LNCAP (cell line): ENCODE results near the gene GTF2H1.

ENCODE experiments used
- CTCF ChIP-seq: fragments of 450-650 bp; IDR thresholded peaks from 2 replicates; pipeline ENCODE4 v1.5.1; 2017; ENCODE audit warnings: mild to moderate bottlenecking

Gene GTF2H1

GRCh38 chr11:18321969-18322711 lies at the start of gene GTF2H1, which contains the start of gene HPS5:
Gene GTF2H1 (plus strand): TSS chr11:18322567. CDS start chr11:18333075, 10,508 bp downstream.
Gene HPS5 (minus strand): TSS chr11:18322140. CDS start chr11:18317858, 4,282 bp downstream.
- no peak for TF ChIP-seq CTCF

- no peak for TF ChIP-seq CTCF
Observed at GRCh38 chr11:18277565-18278271, 44.6 kb upstream of the GTF2H1 start.

GRCh38 chr11:18280438-18281045 lies 41.8 kb upstream of the GTF2H1 start:
- TF ChIP-seq CTCF = no peak

GRCh38 chr11:18282626-18283025 lies 39.7 kb upstream of the GTF2H1 start:
- TF ChIP-seq CTCF = no peak

GRCh38 chr11:18285841-18286240 lies 36.5 kb upstream of the GTF2H1 start:
- TF ChIP-seq CTCF = no peak

- TF ChIP-seq CTCF = no peak
Observed at GRCh38 chr11:18288911-18289310, 33.5 kb upstream of the GTF2H1 start.

GRCh38 chr11:18294862-18295261 lies 27.5 kb upstream of the GTF2H1 start:
- no peak for TF ChIP-seq CTCF
